Epithelial cell of esophagus (primary cell): ENCODE measurements around the gene OR5J2.
"Not testable (repeated sequence)": the region's sequence is repeated elsewhere in the genome, so short reads cannot be mapped to it uniquely, and the experiment has no call there.

Experiments used
- DNase-seq: peaks from one replicate; pipeline ENCODE4 v3.0.0; 2010; ENCODE audit warnings: low read depth
- H3K4me3 ChIP-seq: 2 replicates; pipeline ENCODE4 v1.5.1; 2011; ENCODE audit warnings: mild to moderate bottlenecking, low read length, control low read depth
- CTCF ChIP-seq: IDR thresholded peaks from 2 replicates; pipeline ENCODE4 v1.5.1; 2011; ENCODE audit warnings: low read depth, mild to moderate bottlenecking, low read length, control low read depth, inconsistent platforms; ENCODE audit not compliant: insufficient read depth; ENCODE audit errors: missing control alignments

Gene OR5J2

GRCh38 chr11:56176318-56176717, at the start of gene OR5J2:
OR5J2 (plus strand) TSS chr11:56176618; CDS start chr11:56176618, 0 bp downstream.
- TF ChIP-seq CTCF, result no peak

GRCh38 chr11:56140151-56140661, 36.2 kb upstream of the OR5J2 start, which contains the start of gene OR8J3:
OR8J3 (minus strand) TSS chr11:56140201; CDS start chr11:56137718, 2,483 bp downstream.
- DNase-seq, result no peak
- no peak for TF ChIP-seq CTCF
- H3K4me3 ChIP-seq, result no peak within 1 kb of the TSS

More at GRCh38 chr11:56176318-56176717, at the start of gene OR5J2:
- no peak within 1 kb of the TSS for H3K4me3 ChIP-seq
- no peak for DNase-seq

- DNase-seq, H3K4me3 ChIP-seq: not testable (repeated sequence)
These were observed 32.7 kb upstream of the OR5J2 start for GRCh38 chr11:56143681-56144080.

- no peak for TF ChIP-seq CTCF
- H3K4me3 ChIP-seq, result no peak overlapping the region
- no peak for DNase-seq
These were observed 25.0 kb upstream of the OR5J2 start for GRCh38 chr11:56151376-56151775.

GRCh38 chr11:56152333-56152732, 24.1 kb upstream of the OR5J2 start:
- TF ChIP-seq CTCF, result no peak
- DNase-seq, result no peak

GRCh38 chr11:56160217-56160616, 16.2 kb upstream of the OR5J2 start, which contains the start of gene OR8K5:
OR8K5 (minus strand) TSS chr11:56160317; CDS start chr11:56160317, 0 bp downstream.
- no peak within 1 kb of the TSS for H3K4me3 ChIP-seq
- no peak for DNase-seq
- TF ChIP-seq CTCF, result no peak

More at GRCh38 chr11:56152333-56152732, 24.1 kb upstream of the OR5J2 start:
- no peak overlapping the region for H3K4me3 ChIP-seq

GRCh38 chr11:56163804-56164203, 12.6 kb upstream of the OR5J2 start:
- H3K4me3 ChIP-seq, result no peak overlapping the region
- no peak for DNase-seq
- no peak for TF ChIP-seq CTCF
